NCI-H2227 (cell line): Measurements from ENCODE around the gene PLCB1.

Source experiments
- DNase-seq: peaks from one replicate; lab custom pipeline; 2025; ENCODE audit not compliant: unreplicated experiment; lab: John Stamatoyannopoulos, UW

PLCB1 gene

DNA sequence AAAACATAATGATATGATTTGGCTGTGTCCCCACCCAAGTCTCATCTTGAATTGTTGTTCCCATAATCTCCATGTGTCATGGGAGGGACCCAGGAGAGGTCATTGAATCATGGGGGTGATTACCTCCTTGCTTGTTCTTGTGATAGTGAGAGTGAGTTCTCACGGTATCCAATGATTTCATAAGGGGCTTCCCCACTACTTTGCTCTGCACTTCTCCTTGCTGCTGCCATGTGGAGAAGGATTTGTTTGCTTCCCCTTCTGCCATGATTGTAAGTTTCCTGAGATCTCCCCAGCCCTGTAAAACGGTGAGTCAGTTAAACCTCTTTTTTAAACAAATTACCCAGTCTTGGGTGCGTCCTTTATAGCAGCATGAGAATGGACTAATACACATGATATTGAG lies 780.0 kb downstream of the PLCB1 start:
- DNase-seq, result no peak

DNA sequence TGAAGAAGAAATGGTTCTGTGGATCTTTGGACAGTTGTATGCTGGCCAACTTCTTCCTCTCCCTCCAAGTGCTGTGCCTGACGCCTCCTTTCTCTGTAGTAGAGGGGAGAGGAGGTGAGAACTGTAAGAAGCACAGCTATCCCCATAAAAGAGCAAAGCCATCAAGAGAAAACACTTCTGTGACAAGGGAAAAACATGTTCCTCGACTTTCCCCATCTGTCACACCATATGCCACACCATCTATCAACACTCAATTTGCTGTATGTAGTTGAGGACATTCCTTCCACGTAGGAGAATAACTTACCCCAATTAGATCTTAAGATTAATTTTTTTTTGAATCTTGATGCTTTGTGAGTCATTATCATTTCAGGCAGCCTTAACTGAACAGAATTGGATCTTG lies 780.7 kb downstream of the PLCB1 start:
- DNase-seq, result no peak

DNA sequence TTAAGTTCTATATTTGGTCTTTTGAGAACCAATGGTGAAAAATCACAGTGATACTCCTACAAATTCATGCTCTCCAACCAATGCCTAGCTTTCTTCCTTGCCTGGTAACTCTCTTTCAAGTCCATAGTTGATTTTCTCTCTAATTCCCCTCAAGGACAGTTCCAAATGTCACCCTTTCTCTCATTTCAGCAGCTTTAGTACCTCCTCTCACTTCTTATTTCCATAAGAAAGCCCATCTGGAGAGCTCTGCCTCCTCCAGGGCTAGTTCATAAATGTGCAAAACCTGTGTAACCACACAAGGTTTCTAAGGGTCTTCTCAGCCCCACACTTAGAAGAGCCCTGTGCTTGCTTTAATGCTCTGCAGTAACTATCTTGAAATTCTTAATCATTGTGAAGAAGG lies 781.4 kb downstream of the PLCB1 start:
- no peak for DNase-seq

DNA sequence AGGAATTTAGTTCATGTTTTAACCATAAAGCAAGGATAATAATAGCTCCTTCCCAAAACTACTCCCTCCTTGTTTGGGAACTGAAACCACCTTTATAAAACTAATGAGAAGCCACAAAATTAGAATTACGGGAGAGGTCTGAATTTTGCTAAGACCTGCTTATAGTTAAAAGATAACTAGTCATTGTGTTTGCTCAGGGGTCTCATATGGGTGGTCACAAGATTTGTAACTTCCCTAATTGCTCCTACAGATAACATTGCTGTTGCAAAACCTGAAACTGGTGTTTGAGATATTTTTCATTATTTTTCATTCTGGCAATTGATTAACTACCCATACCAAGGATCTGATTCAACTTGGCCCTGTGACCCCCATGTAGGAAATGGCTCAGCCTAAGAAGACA lies 782.4 kb downstream of the PLCB1 start:
- DNase-seq, result no peak

DNA sequence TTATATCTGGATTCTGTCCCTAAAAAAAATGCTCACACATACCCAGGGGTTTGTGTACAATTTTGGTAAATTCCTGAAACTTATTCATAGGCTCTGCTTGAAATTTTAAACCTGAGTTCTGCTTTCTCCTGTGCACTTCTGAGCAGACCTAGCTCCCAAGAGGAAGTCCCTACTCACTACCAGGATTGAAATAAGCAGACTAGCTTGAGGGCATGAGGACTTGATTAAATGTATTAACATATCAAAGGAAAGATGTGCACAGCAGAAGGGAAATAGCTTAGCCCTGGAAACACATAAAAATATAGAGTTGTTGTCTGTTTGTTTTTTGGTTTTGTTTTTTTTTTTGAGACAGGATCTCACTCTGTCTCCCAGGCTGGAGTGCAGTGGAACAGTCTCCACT lies 785.0 kb downstream of the PLCB1 start:
- no peak for DNase-seq

DNA sequence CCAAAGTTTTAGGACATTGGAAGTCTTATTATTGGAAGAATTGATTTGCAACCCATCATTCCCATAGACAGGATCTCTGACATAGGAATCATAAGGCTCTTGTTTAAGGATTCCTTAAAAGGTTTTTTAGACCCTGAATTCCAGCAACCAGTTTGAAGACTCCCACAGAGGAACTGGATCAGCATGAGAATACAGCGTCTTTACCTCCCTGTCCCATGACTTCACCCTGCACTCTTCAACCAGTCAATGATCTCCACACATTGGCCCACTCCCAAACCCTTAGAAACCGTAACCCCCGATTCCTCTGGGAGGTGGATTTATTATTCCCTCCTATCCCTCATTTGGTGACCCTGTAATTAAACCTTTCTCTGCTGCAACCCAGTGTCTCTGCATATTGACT lies 786.1 kb downstream of the PLCB1 start:
- no peak for DNase-seq

DNA sequence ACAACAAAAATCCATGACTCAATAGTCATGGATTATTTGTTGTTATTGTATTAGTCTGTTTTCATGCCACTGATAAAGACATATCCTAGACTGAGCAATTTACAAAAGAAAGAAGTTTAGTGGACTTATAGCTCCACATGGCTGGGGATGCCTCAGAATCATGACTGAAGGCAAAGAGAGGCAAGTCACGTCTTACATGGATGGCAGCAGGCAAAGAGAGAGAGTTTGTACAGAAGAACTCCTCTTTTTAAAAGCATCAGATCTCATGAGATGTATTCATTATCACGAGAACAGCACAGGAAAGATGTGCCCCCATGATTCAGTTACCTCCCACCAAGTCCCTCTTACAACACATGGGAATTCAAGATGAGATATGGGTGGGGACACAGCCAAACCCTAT lies 792.5 kb downstream of the PLCB1 start:
- no peak for DNase-seq

DNA sequence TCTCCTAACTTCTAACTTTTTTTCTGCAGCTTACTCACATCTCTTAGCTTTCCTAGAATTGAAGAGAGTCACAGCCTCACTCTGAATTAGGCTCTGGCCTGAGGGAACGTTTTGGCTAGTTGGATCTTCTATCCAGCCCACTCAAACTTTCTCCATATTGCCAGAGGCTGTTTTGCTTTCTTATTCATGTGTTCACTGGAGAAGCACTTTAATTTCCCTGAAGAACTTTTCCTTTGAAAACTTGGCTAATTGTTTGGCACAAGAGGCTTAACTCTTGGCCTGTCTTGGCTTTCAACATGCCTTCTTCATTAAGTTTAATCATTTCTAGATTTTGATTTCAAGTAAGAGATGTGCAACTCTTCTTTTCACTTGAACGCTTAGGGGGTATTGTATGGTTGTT lies 798.7 kb downstream of the PLCB1 start:
- DNase-seq, result no peak

DNA sequence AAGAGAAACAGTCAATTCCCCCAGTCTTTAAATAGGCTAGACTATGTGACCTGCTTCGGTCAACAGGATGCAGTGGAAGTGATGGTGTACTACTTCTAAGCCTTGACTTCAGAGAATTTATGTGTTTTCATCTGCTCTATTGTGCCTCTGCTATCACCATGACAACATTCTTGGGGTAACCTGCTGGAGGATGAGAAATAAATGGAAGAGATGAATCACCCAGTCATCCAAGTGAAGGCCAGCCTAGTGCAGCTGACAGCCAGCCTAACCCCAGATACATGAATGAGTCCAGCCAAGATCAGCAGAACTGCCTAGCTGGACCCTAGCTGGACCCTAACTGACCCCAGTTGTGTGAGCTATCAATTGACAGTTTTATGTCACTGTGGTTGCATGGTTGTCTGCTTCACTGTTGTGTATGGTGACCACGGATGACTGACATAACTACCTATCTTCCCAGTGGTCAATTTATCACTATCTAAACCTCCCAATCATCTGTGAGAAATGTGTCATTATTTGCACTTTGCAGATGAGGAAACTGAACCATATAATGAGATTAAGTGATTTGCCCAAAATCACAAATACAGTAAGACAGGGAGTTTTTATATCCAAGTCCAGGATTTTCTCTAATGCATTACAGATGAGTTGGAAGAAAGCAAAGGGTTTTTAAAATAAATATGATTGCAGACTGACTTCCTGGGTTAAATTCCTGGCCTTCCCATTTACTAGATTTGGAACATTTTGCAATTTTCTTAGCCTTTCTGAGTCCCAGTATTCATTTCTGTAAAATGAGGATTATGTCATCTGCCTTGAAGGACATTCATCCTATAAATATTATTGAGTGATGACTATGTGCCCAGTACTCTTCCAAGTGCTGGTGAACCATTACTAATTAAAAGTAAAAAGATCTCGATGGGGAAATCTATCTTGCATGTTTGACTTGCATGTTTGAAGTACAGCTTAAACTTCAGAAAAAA lies 800.4 kb downstream of the PLCB1 start:
- DNase-seq, result no peak

DNA sequence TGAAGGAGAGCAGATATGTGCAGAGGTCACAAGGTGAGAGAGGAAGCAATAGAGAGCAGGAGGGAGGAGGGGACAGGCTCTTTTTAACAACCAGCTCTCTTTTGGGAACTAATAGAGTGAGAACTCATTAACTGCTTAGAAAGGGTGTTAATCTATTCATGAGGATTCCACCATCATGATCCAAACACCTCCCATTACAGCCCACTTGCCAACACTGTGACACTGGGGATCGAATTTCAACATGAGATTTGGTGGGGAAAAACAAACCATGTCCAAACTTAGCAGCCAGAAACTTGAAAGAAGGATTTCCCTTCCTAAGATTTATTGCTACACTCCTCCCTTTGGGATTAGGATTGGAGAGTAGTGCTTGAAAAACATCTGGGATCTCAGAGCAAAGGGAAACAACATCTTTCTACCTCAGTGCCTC lies 801.3 kb downstream of the PLCB1 start:
- DNase-seq, result no peak

DNA sequence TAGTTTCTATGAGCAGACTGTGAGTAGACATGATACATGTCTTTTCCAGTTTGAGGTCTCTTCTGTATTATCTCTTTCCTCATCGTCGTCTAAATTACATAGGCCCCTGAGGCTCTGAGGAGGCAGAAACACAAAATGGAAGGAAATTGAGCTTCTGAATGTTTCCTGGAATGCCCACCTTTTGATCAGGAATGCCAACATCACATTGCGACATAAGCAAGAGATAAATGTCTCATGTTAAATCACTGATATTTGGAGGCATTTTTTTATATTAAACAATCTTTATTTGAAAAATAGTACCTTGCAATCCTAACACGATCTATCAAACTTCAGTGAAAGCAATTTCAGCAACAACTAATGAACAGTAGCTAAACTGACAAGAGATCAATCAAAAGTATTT lies 802.3 kb downstream of the PLCB1 start:
- DNase-seq, result no peak
